GM19438 (cell line): ENCODE measurements around the gene KPNA1.
A peak's percentile ranks its signal among the peaks of the same experiment; 100 is the strongest.

Experiments used
- ATAC-seq: cut with Tn5 transposase; IDR thresholded peaks from one replicate; pipeline ENCODE4 v1.9.1; 2021; ENCODE audit warnings: low read depth; ENCODE audit not compliant: unreplicated experiment

The KPNA1 gene

GRCh38 chr3:122389892-122390291 lies 124.8 kb downstream of the KPNA1 start:
- ATAC-seq, result no peak

- no peak for ATAC-seq
These were observed 125.5 kb downstream of the KPNA1 start for GRCh38 chr3:122389197-122389596.

GRCh38 chr3:122387709-122388108 lies 127.0 kb downstream of the KPNA1 start:
- no peak for ATAC-seq

GRCh38 chr3:122383771-122384697 lies 130.7 kb downstream of the KPNA1 start, which contains the start of gene FAM162A:
Gene FAM162A, plus strand, starts transcription at chr3:122384182. Its CDS starts 84 bp downstream, at chr3:122384266.
- ATAC-seq, result peak; percentile 93

- peak; percentile 45 for ATAC-seq
These were observed 131.7 kb downstream of the KPNA1 start, which contains the start of gene MIX23 for GRCh38 chr3:122382888-122383666. Gene MIX23, minus strand, starts transcription at chr3:122383231. Its CDS starts 7 bp downstream, at chr3:122383224.

- no peak for ATAC-seq
These were observed 136.8 kb downstream of the KPNA1 start for GRCh38 chr3:122377975-122378374.

GRCh38 chr3:122374034-122374433 lies 140.7 kb downstream of the KPNA1 start:
- no peak for ATAC-seq
